Keratinocyte (primary cell): ENCODE measurements around the gene ATN1. TPM values are rescaled to one million over a fixed set of nuclear protein-coding genes. Genes with fewer than 3 reads are reported as not detected.

Experiments
- DNase-seq: peaks from one replicate; pipeline ENCODE4 v3.0.0-alpha.2; 2011; ENCODE audit warnings: low read depth, missing footprints, low spot score
- FAIRE-seq: peaks from 2 replicates; lab custom pipeline; 2011; peaks lifted over from hg19 to GRCh38; lab: Jason Lieb, UNC
- H2AFZ ChIP-seq: 2 replicates; pipeline ENCODE4 v1.6.0; 2012; ENCODE audit warnings: low read length, control low read depth, inconsistent platforms; ENCODE audit not compliant: control insufficient read depth
- H3K27ac ChIP-seq: 2 replicates; pipeline ENCODE4 v1.5.1; 2011; ENCODE audit warnings: low read length; ENCODE audit not compliant: control insufficient read depth, insufficient read depth
- H3K27me3 ChIP-seq: 3 replicates; pipeline ENCODE4 v1.6.0; 2011; ENCODE audit warnings: low read length; ENCODE audit not compliant: control insufficient read depth, insufficient read depth; ENCODE audit errors: extremely low read depth
- H3K36me3 ChIP-seq, 2 experiments: 2 replicates in 1 of 2; 3 replicates in 1 of 2; pipeline ENCODE4 v1.5.1; 2011; ENCODE audit warnings: low read length in 2 of 2, mild to moderate bottlenecking in 1 of 2; ENCODE audit not compliant: control insufficient read depth in 2 of 2, insufficient read depth in 2 of 2; ENCODE audit errors: extremely low read depth in 1 of 2
- H3K4me1 ChIP-seq: 3 replicates; pipeline ENCODE4 v1.5.1; 2011; ENCODE audit warnings: low read length; ENCODE audit not compliant: control insufficient read depth, insufficient read depth; ENCODE audit errors: extremely low read depth
- H3K4me2 ChIP-seq: 3 replicates; pipeline ENCODE4 v1.6.0; 2011; ENCODE audit warnings: low read depth, low read length; ENCODE audit not compliant: control insufficient read depth, insufficient read depth; ENCODE audit errors: extremely low read depth
- H3K4me3 ChIP-seq, 3 experiments: fragments of 200-600 bp in 1 of 3; sonication (generic) in 1 of 3; 2 replicates in 2 of 3; 3 replicates in 1 of 3; pipeline ENCODE4 v1.5.1; 2011 to 2016; ENCODE audit warnings: low read length in 3 of 3, mild to moderate bottlenecking in 3 of 3, control low read depth in 2 of 3, inconsistent platforms in 1 of 3, low read depth in 1 of 3, mixed read lengths in 1 of 3, mixed run types in 1 of 3, moderate library complexity in 1 of 3; ENCODE audit not compliant: control insufficient read depth in 2 of 3, insufficient read depth in 2 of 3; ENCODE audit errors: extremely low read depth in 1 of 3
- H3K79me2 ChIP-seq: 2 replicates; pipeline ENCODE4 v1.6.0; 2012; ENCODE audit warnings: low read length; ENCODE audit not compliant: control insufficient read depth, insufficient read depth
- H3K9ac ChIP-seq: 3 replicates; pipeline ENCODE4 v1.6.0; 2011; ENCODE audit warnings: low read length; ENCODE audit not compliant: control insufficient read depth, insufficient read depth; ENCODE audit errors: extremely low read depth
- H3K9me1 ChIP-seq: 3 replicates; pipeline ENCODE4 v1.6.0; 2011; ENCODE audit warnings: low read length; ENCODE audit not compliant: control insufficient read depth, insufficient read depth; ENCODE audit errors: extremely low read depth
- H3K9me3 ChIP-seq: 2 replicates; pipeline ENCODE4 v1.5.1; 2012; ENCODE audit warnings: low read depth, low read length; ENCODE audit not compliant: control insufficient read depth
- H4K20me1 ChIP-seq: 3 replicates; pipeline ENCODE4 v1.6.0; 2011; ENCODE audit warnings: low read length; ENCODE audit not compliant: control insufficient read depth, insufficient read depth; ENCODE audit errors: extremely low read depth
- EZH2 ChIP-seq: IDR thresholded peaks from one replicate; pipeline ENCODE4 v1.6.1; 2012; ENCODE audit warnings: inconsistent platforms, mild to moderate bottlenecking, low read length, moderate library complexity
- dilution Hi-C: fragments of 300-500 bp; cut with MboI; formaldehyde crosslinking; loops from one replicate; pipeline ENCODE4 v1.7.0; 2020; ENCODE audit warnings: low sequenced_read_pairs; ENCODE audit not compliant: extremely low pct_ligation_motif_present
- polyA plus RNA-seq, 5 experiments: library from polyadenylated mRNA; depleted of rRNA in 3 of 5; stranded (reverse) in 3 of 5; stranded (forward) in 1 of 5; unstranded in 1 of 5; fragments of >200 nt; gene quantifications; 1 replicate in 1 of 5; 2 replicates in 3 of 5; 3 replicates in 1 of 5; pipeline versions ENCODE4 v1.2.1 to v1.2.3, GENCODE V29; 2011 to 2012; ENCODE audit warnings: missing spikeins in 2 of 5, low read depth in 1 of 5, low replicate concordance in 1 of 5
- TF ChIP-seq, protein P1 (sequence below), 3 experiments: IDR thresholded peaks in 1 of 3; conservative IDR thresholded peaks in 1 of 3; optimal IDR thresholded peaks in 1 of 3; 2 replicates in 2 of 3; 3 replicates in 1 of 3; pipeline versions ENCODE3 to v1.5.1; 2011; ENCODE audit warnings: low read length in 3 of 3, mild to moderate bottlenecking in 3 of 3, moderate library complexity in 2 of 3, control low read depth in 1 of 3, inconsistent platforms in 1 of 3; ENCODE audit not compliant: insufficient read depth in 2 of 3; ENCODE audit errors: extremely low read depth in 1 of 3

Gene ATN1
- polyA plus RNA-seq, 1 donor (not counting 4 experiments of a cell fraction or from before 2014, with no cell fraction given) = 6.2 TPM

DNA sequence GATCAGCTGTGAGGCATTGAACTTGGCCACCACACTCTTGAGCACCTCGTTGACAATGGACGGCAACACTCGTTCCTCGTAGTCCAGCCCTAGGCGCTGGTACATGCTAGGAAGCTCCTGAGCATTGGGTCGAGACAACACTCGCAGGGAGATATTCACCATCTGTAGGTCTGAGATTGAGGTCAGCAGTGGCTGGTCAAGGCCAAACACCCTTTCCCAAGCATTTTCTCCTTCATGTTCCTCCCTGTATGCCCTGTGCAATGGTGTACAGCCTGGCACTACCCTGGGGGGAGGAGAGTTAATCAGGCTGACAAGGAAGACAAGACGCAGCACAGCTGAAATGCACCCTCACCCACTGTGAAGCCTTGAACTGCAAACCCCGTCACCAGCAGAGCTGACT is 40.7 kb downstream of the ATN1 start:
- H4K20me1 ChIP-seq = peaks cover 8% of the 10 kb centered on the region
- peaks cover 22 to 55% of the 10 kb centered on the region in 2 experiments for H3K36me3 ChIP-seq
- FAIRE-seq (no peak), DNase-seq (no peak)
- H3K79me2 ChIP-seq = peaks cover 91% of the 10 kb centered on the region
- no peak overlapping the region for H3K27ac ChIP-seq
- H3K9me1 ChIP-seq = peaks cover 3% of the 10 kb centered on the region
- no peaks in the 10 kb centered on the region for H3K9me3 ChIP-seq
- TF ChIP-seq, protein P1, sequence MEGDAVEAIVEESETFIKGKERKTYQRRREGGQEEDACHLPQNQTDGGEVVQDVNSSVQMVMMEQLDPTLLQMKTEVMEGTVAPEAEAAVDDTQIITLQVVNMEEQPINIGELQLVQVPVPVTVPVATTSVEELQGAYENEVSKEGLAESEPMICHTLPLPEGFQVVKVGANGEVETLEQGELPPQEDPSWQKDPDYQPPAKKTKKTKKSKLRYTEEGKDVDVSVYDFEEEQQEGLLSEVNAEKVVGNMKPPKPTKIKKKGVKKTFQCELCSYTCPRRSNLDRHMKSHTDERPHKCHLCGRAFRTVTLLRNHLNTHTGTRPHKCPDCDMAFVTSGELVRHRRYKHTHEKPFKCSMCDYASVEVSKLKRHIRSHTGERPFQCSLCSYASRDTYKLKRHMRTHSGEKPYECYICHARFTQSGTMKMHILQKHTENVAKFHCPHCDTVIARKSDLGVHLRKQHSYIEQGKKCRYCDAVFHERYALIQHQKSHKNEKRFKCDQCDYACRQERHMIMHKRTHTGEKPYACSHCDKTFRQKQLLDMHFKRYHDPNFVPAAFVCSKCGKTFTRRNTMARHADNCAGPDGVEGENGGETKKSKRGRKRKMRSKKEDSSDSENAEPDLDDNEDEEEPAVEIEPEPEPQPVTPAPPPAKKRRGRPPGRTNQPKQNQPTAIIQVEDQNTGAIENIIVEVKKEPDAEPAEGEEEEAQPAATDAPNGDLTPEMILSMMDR (optimal IDR thresholded peaks at IDR 0.05 in 1 of 3, IDR thresholded peaks at IDR 0.05 in 1 of 3, conservative IDR thresholded peaks at IDR 0.05 in 1 of 3; ENCODE audit: extremely low read depth in 1 of 3, insufficient read depth in 2 of 3, low read length in 3 of 3) = no peak
- TF ChIP-seq EZH2 = no peak
- dilution Hi-C loops = no loop called here
- no peak overlapping the region for H3K9ac ChIP-seq
- H2AFZ ChIP-seq = no peak overlapping the region
- no peaks in the 10 kb centered on the region for H3K27me3 ChIP-seq
- H3K4me2 ChIP-seq = peak overlapping the region; percentile 86
- H3K4me1 ChIP-seq = peaks cover 42% of the 10 kb centered on the region
- H3K4me3 ChIP-seq = no peak overlapping the region

DNA sequence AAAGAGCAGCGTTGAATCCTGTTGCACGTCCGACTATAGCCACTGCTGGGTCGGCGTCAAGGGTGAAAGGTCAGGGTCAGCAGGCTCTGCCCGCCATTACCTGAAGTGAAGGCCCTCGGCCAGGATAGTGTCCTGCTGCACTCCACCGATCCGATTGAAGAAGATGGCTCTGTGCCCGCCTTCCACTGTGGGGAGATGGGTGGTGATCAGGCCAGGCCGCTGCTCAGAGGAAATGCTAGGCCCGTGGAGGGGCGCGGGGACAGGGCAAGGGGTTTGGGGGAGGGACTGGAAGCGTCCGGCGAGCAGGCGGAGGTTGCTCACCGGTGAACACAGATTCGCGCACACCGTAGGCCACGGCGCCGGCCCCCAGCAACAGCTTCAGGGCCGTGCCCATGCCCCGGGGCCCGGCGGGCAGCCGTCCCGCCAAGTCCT is 42.4 kb downstream of the ATN1 start:
- dilution Hi-C loops = no loop called here
- H3K4me1 ChIP-seq = peaks cover 32% of the 10 kb centered on the region

More for the DNA sequence above, 42.4 kb downstream of the ATN1 start:
- H3K4me3 ChIP-seq = peak overlapping the region; percentile 85 to 87 (median 87)
- no peaks in the 10 kb centered on the region for H3K27me3 ChIP-seq
- peak overlapping the region; percentile 95 for H3K27ac ChIP-seq
- H3K79me2 ChIP-seq = peaks cover 81% of the 10 kb centered on the region
- TF ChIP-seq, protein P1 (optimal IDR thresholded peaks at IDR 0.05 in 1 of 3, IDR thresholded peaks at IDR 0.05 in 1 of 3, conservative IDR thresholded peaks at IDR 0.05 in 1 of 3; ENCODE audit: extremely low read depth in 1 of 3, insufficient read depth in 2 of 3, low read length in 3 of 3) = no peak
- TF ChIP-seq EZH2 = no peak
- H3K9ac ChIP-seq = peak overlapping the region; percentile 98
- peaks cover 30 to 60% of the 10 kb centered on the region in 2 experiments for H3K36me3 ChIP-seq
- peaks cover 3% of the 10 kb centered on the region for H3K9me1 ChIP-seq
- no peak for DNase-seq
- no peak for FAIRE-seq
- peak overlapping the region; percentile 86 for H3K4me2 ChIP-seq
- H2AFZ ChIP-seq = peak overlapping the region; percentile 41
- H4K20me1 ChIP-seq = peaks cover 2% of the 10 kb centered on the region
- no peaks in the 10 kb centered on the region for H3K9me3 ChIP-seq
